Osteoblast (primary cell): Measurements from ENCODE around the gene TNNI3K. TPM values are rescaled to one million over a fixed set of nuclear protein-coding genes. Genes with fewer than 3 reads are reported as not detected.

ENCODE experiments used
- DNase-seq: peaks from one replicate; pipeline ENCODE4 v3.0.0; 2011; ENCODE audit warnings: low spot score, mixed read lengths; ENCODE audit not compliant: insufficient read length; ENCODE audit errors: missing footprints
- H2AFZ ChIP-seq: 2 replicates; pipeline ENCODE4 v1.6.0; 2011; ENCODE audit warnings: mild to moderate bottlenecking, low read length
- H3K27ac ChIP-seq: 2 replicates; pipeline ENCODE4 v1.5.1; 2011; ENCODE audit warnings: mild to moderate bottlenecking, low read depth, low read length, moderate library complexity
- H3K27me3 ChIP-seq: 2 replicates; pipeline ENCODE4 v1.6.0; 2012; ENCODE audit warnings: mild to moderate bottlenecking, control low read depth, inconsistent platforms, low read length, moderate library complexity; ENCODE audit not compliant: insufficient read depth
- H3K36me3 ChIP-seq: 2 replicates; pipeline ENCODE4 v1.5.1; 2011; ENCODE audit warnings: mild to moderate bottlenecking, low read length, control low read depth, moderate library complexity; ENCODE audit not compliant: insufficient read depth
- H3K4me1 ChIP-seq: 2 replicates; pipeline ENCODE4 v1.5.1; 2011; ENCODE audit warnings: mild to moderate bottlenecking, low read length, control low read depth, moderate library complexity; ENCODE audit not compliant: insufficient read depth
- H3K4me2 ChIP-seq: 2 replicates; pipeline ENCODE4 v1.6.0; 2011; ENCODE audit warnings: mild to moderate bottlenecking, low read length; ENCODE audit not compliant: insufficient read depth
- H3K4me3 ChIP-seq: fragments of 200-600 bp; sonication (generic); 3 replicates; pipeline ENCODE4 v1.5.1; 2012; ENCODE audit warnings: mild to moderate bottlenecking, low read length, inconsistent platforms; ENCODE audit not compliant: insufficient read depth
- H3K79me2 ChIP-seq: 2 replicates; pipeline ENCODE4 v1.6.0; 2012; ENCODE audit warnings: mild to moderate bottlenecking, low read length, control low read depth, inconsistent platforms; ENCODE audit not compliant: insufficient read depth
- H3K9me3 ChIP-seq: 2 replicates; pipeline ENCODE4 v1.5.1; 2011; ENCODE audit warnings: low read depth, low read length, control low read depth
- H4K20me1 ChIP-seq: 2 replicates; pipeline ENCODE4 v1.6.0; 2012; ENCODE audit warnings: mild to moderate bottlenecking, low read length, control low read depth; ENCODE audit not compliant: insufficient read depth
- total RNA-seq: library from RNA; depleted of rRNA; stranded (reverse); fragments of >200 nt; gene quantifications from 2 replicates; pipeline ENCODE4 v1.2.3, GENCODE V29; 2012
- TF ChIP-seq, protein P1 (sequence below): IDR thresholded peaks from 2 replicates; pipeline ENCODE4 v1.5.1; 2011; ENCODE audit warnings: mild to moderate bottlenecking, low read depth, low read length, moderate library complexity; ENCODE audit errors: extremely low read depth

TNNI3K gene
- total RNA-seq, 1 donor, result 0.72 TPM

DNA sequence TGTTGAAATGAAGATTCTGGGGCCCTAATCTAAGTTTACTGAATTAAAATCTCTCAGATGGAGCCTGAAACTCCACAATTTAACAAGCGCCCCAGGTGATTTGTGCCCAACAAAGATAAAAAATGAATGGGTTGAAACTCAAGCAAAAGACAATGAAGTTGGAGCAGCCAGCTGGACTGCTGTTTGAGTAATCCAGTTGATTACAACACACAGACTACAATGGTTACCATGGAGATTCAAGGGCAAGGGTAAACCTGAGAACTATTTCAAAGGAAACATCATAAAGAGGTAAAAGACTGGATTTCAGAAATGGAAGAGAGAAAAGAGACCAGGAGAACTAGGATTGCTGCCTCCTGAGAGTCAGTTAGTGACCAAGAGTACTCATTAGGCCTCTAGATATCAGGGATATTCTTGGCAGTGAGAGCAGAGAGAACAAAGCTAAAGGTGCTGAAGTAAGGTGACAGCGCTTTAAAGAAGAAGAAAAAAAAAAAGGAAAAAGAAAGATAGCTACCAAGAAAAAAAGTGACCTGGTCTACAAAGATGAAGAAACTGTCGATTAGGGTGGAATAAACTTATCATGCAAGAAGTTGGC, 232.7 kb downstream of the TNNI3K start:
- no peak overlapping the region for H2AFZ ChIP-seq
- no peaks in the 10 kb centered on the region for H3K27me3 ChIP-seq
- H3K36me3 ChIP-seq, result no peaks in the 10 kb centered on the region
- TF ChIP-seq, protein P1, sequence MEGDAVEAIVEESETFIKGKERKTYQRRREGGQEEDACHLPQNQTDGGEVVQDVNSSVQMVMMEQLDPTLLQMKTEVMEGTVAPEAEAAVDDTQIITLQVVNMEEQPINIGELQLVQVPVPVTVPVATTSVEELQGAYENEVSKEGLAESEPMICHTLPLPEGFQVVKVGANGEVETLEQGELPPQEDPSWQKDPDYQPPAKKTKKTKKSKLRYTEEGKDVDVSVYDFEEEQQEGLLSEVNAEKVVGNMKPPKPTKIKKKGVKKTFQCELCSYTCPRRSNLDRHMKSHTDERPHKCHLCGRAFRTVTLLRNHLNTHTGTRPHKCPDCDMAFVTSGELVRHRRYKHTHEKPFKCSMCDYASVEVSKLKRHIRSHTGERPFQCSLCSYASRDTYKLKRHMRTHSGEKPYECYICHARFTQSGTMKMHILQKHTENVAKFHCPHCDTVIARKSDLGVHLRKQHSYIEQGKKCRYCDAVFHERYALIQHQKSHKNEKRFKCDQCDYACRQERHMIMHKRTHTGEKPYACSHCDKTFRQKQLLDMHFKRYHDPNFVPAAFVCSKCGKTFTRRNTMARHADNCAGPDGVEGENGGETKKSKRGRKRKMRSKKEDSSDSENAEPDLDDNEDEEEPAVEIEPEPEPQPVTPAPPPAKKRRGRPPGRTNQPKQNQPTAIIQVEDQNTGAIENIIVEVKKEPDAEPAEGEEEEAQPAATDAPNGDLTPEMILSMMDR, result no peak
- H3K79me2 ChIP-seq, result no peaks in the 10 kb centered on the region
- H3K4me1 ChIP-seq, result no peaks in the 10 kb centered on the region
- no peak overlapping the region for H3K27ac ChIP-seq
- H3K4me3 ChIP-seq, result no peak overlapping the region
- no peak for DNase-seq
- no peaks in the 10 kb centered on the region for H4K20me1 ChIP-seq
- no peak overlapping the region for H3K4me2 ChIP-seq
- H3K9me3 ChIP-seq, result no peaks in the 10 kb centered on the region

DNA sequence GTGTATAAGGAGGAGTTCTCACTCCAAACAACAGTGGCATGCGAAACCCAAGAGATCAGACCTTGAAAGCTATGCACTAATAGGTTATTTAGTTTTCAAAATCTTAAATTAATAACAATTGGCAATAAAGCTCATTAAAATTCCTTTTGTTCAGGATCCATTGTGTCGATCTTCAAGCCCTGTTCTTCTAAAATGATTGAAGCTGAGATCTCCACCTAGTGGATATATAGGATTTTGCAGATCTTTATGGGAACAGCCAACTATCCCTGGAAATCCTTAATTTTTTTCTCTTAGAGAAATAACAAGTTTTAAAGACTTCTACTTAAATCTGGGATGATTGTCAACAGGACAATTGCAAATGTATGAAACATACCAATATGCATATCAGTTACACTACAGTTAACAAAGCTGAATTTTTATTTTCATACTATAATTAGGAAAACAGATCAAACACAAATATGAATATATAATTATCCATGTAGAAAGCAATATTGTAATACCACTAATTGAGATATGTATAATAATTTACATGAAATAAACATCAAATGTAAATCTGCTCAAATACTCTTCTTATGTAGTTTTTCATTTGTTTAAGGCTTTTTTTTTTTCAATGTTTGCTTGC, 233.9 kb downstream of the TNNI3K start:
- Histone ChIP-seq H3K36me3 (no peaks in the 10 kb centered on the region), H3K4me3 (no peak overlapping the region), H3K4me2 (no peak overlapping the region), H3K27me3 (no peaks in the 10 kb centered on the region), H3K27ac (no peak overlapping the region), H2AFZ (no peak overlapping the region), H3K9me3 (no peaks in the 10 kb centered on the region), H4K20me1 (no peaks in the 10 kb centered on the region), H3K79me2 (no peaks in the 10 kb centered on the region), H3K4me1 (no peaks in the 10 kb centered on the region)
- TF ChIP-seq, protein P1, result peak; percentile 55
- peak; percentile 81 for DNase-seq

DNA sequence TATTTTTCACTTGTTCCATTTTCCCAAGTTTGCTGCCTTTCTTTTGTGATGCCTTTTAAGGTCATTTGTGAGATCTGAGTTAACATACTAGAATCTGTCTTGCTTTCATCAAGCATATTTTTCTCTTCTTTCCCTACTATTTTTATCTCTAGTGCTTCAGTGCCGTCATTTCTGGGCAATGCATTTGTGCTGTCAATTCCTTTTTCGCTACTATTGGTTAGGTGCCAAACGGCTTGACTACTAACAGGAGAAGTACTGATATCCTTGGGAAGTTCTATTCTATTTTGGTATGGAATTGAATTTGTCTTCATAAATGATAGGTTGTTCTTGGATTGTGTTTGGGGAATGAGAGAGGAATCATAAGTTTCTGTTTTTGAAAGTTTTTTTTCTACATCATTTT, 235.1 kb downstream of the TNNI3K start:
- Histone ChIP-seq H3K79me2 (no peaks in the 10 kb centered on the region), H2AFZ (no peak overlapping the region), H3K36me3 (no peaks in the 10 kb centered on the region), H4K20me1 (no peaks in the 10 kb centered on the region), H3K4me1 (no peaks in the 10 kb centered on the region), H3K4me3 (no peak overlapping the region), H3K4me2 (no peak overlapping the region), H3K9me3 (no peaks in the 10 kb centered on the region), H3K27ac (no peak overlapping the region), H3K27me3 (no peaks in the 10 kb centered on the region)
- TF ChIP-seq, protein P1, result no peak
- DNase-seq, result no peak

DNA sequence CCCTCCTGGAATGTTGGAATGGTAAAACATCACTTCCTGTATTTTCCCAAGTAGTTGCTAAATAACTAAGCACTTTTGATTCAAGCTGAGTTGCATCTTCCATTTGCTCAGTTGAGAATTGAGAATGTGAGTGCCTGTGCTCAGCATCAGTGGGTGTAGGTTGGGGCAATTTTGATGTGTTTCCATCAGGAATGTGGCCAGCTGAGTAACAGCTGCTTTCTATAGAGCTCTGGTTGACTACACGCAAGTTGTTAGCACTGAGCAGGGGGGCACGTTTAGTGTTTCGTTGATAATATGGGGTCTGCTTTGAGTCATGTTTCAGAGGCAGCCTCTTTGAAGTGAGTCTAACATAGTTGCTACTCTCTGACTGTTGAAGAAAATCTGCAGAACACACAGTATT, 235.7 kb downstream of the TNNI3K start:
- H3K4me2 ChIP-seq, result no peak overlapping the region
- DNase-seq, result no peak

More for the DNA sequence above, 235.7 kb downstream of the TNNI3K start:
- Histone ChIP-seq H3K4me3 (no peak overlapping the region), H3K27ac (no peak overlapping the region), H3K79me2 (no peaks in the 10 kb centered on the region), H3K27me3 (no peaks in the 10 kb centered on the region), H3K9me3 (no peaks in the 10 kb centered on the region), H2AFZ (peak overlapping the region; percentile 50), H3K36me3 (no peaks in the 10 kb centered on the region), H4K20me1 (no peaks in the 10 kb centered on the region), H3K4me1 (no peaks in the 10 kb centered on the region)
- TF ChIP-seq, protein P1, result no peak
